Daoy (cell line): ENCODE measurements around the gene UBE2J1. TPM values are rescaled to one million over a fixed set of nuclear protein-coding genes. Genes with fewer than 3 reads are reported as not detected.
"Not testable (repeated sequence)": the region's sequence is repeated elsewhere in the genome, so short reads cannot be mapped to it uniquely, and the experiment has no call there.

Experiments used
- DNase-seq: peaks from one replicate; pipeline ENCODE4 v3.0.0-alpha.2; 2015; ENCODE audit warnings: low read depth
- total RNA-seq: library from RNA; depleted of rRNA; stranded (reverse); fragments of >200 nt; shearing (Covaris generic); gene quantifications from 2 replicates; pipeline ENCODE4 v1.2.3, GENCODE V29; 2014

UBE2J1 gene
- total RNA-seq, 1 experiment from 2014 or later = 19.5 TPM

DNA sequence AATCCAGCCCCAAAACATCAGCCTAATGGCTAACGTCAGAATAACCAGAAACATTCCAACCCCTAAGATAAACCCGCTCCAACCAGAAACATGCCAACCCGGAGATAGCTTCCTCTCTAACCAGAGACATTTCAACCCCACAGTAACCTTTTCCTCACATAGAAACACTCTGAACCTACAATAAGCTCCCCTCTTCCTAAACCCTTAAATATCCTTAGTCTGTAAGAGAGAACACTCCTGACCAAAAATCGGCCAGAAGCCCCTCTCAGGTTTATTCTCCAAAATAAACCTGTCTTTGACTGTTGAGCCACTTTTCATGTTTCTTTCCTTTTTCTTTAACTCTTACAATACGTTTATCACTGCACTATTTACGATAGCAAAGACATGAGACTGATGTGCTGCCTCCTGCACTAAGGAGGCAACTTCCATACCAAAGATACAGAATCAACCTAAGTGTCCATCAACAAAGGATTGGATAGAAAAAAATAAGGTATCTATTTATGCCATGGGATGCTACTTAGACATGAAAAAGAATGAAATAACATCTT is 32.4 kb downstream of the UBE2J1 start:
- DNase-seq = no peak

DNA sequence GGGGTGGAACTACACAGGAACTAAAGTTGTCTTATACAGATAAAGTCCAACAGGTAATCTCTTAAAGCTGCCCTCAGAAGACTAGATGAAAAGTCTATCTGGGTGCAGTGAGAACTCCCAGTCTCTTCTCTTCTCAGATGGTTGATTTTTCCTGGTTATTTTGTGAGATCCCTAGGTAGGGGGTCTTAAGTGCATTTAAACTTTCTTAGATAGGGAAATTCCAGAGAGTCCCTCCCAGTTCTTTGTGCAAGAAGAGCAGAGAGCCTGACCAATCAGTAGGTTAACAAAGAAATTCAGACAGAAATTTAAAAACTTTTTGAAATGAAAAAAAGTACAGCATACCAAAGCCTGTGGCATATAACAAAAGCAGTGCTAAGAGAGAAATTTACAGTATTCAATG is 35.5 kb downstream of the UBE2J1 start:
- DNase-seq = no peak

DNA sequence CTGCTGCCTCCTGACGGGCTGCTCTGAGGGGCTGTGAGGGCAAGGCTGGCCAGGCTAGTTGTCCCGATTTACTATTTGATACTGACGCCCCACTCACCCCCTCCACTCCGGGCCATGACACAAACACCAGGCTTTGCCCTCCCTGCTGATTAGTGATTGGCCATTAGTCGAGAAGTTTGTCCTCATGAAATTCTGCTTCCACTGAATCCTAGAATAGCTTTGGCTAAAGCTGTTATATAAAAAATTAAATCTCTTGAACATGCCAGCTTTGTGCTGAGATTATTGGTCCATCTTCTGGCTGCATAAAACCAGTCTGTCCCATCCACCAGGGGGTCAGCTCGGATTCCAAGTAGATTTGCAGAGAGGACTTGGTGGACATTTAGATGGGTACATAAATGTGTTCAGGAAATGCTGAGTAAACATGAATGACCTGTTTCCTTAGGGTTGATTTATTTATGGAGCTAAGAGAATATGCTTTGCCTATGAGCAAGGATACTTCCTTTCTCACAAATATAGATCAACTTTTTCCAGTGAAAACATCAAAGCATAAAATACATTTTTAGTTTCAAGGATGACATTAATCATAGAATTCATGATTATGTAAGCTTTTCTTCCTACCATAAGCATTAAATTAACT is 37.2 kb downstream of the UBE2J1 start, which contains the start of gene GABRR2:
TSS of gene GABRR2 (minus strand) at position 51 of the 637 bp plus-strand sequence. CDS start 134 bp downstream, outside the sequence.
- DNase-seq = no peak

DNA sequence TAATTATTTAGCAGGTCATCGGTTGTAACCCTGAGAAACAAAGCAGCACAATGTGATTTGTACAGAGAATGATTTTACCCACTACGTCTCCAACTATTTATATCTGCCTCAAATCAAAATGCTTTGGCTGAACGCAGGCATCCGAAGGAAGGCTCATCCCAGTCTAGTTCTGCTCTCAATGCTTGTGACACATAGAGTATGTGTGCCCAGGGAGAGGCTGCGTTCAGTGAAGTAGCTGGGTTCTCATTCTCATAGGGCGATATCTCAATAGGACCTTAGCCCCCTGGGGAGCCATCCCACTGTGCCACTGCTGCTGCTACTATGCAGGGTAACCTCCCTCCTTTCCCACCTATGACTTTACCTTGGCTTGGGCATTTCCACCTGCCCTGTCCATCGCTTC is 37.8 kb downstream of the UBE2J1 start:
- no peak for DNase-seq

DNA sequence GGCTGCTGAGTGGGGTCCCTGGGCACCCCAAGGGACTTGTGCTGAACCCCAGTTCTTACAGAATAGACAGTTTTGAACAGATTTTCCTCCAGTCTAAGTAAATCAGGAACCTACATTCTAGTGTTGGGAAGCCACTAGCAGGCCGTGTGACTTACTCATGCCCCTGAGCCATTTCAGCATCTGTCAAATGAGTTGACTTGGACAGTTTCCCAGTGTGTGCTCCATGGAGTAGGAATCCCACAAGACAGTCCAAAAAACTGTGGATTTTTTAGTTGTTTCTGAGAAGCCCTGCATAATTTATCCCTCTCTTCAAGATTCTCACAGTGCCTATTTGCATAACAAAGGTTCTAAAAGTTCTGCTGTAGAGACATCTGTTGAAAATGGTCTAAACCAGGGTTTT is 39.5 kb downstream of the UBE2J1 start:
- peak; percentile 71 for DNase-seq

DNA sequence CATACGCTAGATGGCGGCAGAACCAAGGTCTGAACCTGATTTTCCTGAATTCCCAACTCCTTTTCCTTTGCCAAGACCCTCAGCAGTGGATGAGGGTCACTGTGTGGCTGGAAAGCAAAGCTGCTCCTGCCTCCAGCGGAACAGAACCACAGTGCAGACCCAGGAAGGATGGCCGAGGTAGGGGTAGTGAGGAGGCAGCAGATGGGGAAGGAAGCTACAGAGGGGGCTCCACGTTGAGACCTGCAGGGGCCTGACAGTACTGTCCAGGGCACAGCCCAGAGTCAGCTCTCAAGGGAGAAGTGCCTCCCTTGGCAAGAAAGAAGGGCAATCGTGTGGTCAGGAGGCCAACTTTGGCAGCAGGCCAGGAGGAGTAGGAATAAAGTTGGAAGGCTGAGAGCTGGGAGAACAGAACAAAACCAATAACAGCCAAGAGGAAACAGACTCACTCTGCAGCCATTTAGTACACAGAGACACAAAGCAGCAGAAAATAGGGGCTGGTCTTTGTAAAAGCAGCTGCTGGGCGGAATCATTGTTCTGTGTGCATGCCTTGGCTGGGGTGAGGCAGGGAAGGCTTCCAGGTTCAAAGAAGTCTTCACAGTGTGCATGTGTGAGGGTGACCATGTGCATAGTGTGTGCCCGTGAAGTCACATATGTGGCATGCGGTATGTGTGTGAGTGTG is 40.5 kb downstream of the UBE2J1 start:
- DNase-seq = peak; percentile 59

DNA sequence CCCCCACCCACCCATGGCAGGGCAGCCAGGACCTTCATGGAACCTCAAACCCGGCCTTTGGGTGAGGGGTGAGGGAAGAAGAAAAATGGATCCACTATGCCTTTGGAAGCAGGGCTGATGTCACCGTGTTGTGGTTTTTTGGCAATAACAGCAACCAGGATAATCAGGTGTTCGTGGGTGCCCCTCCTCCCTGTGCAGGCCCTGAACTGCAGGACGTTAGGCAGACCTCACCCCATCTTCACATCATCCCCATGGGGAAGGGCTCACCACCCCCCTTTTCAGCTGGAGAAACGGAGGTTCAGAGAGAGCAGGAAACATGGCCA is 41.0 kb downstream of the UBE2J1 start:
- DNase-seq = no peak

DNA sequence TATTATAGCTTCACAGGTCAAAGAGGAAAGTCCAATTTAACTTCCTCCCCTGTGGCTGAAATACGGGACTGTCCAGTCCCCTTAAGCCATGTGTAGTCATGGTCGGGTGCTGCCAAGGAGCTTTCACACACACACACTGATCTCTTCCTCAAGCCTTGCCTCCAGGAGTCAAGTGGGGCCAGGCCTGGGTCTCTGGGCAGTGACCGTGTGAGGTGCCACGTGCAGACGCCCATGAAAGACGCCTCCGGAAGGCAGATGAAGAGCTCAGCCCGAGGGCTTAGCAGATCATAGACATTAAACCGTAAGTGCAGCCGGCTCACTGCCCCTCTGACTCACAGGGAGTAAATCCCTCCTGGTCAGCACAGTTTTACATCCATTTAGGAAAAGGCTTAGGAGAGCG is 41.6 kb downstream of the UBE2J1 start:
- DNase-seq = peak; percentile 63

DNA sequence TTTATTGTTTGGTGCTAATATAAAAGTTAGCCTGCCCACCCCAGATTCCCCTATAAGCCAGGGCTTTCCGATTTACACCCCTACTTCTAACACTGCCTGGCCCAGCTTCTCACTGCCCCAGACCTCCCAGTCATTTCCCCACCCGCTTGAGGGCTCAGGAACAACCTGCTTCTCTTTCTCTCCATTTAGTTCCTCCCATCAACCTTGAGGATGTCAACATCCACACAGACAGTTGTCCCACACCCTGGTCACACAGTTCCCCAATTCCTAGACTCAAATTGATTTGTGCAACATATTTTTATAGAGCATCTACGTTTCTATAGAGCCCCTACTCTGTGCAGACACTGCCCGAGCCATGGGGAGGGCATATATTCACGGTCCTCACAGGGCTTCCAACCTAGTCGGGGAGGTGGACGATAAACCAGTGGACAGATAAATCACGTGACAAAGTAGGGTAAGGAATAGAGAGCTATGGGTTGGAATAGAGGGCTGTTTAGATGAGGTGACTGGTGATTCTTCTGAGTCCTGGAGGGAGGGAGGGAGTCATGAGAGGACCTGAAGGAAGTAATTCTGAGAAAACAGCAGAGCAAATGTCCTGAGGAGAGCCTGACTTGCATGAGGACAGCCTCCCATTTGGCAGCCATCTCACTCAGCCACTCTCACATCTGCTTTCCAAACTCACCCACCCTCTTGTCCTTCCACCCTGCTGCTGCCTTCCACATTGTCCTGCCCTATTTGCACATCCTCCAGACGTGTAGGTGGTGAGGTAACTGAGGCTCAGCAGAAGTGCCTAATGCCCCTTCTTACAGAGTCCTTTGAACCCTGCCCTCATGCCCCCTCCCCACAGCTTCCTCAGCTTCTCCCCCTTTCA is 43.8 kb downstream of the UBE2J1 start:
- no peak for DNase-seq

DNA sequence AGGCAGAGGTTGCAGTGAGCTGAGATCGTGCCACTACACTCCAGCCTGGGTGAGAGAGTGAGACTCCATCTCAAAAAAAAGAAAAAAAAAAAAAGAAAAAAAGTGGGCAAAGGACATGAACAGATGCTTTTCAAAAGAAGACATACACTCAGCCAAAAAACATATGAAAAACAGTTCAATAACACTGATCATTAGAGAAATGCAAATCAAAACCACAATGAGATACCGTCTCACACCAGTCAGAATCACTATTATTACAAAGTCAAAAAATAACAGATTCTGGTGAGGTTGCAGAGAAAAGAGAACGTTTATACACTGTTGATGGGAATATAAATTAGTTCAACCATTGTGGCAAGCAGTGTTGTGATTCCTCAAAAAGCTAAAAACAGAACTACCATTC is 48.0 kb downstream of the UBE2J1 start:
- DNase-seq = not testable (repeated sequence)

DNA sequence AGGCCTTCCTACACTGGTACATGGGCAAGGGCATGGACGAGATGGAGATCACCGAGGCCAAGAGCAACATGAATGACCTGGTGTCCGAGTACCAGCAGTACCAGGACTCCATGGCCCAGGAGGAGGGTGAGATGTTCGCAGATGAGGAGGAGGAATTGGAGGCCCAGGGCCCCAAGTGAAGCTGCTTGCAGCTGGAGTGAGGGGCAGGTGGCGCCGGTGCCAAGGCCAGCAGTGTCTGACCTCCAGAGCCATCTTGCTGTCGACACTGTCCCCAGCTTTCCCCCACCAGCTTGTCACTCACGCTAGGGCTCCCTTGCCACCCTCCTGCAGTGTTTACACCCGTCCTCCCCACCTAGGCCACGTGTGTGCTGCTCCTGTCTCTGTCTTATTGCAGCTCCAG is 49.6 kb downstream of the UBE2J1 start:
- DNase-seq = no peak

DNA sequence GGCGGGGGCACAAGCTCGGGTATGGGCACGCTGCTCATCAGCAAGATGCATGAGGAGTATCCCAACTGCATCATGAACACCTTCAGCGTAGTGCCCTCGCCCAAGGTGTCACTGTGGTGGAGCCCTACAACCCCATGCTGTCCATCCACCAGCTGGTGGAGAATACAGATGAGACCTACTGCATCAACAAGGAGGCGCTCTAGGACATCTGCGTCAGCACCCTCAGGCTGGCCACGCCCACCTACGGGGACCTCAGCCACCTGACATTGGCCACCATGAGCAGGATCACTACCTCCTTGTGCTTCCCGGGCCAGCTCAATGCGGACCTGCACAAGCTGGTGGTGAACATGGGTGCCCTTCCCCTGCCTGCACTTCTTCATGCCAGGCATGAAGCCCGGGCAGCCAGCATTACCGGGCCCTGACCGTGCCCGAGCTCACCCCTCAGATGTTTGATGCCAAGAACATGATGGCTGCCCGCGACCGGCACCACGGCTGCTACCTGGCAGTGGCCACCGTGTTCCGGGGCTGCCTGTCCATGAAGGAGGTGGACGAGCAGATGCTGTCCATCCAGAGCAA is 50.2 kb downstream of the UBE2J1 start:
- DNase-seq = no peak

DNA sequence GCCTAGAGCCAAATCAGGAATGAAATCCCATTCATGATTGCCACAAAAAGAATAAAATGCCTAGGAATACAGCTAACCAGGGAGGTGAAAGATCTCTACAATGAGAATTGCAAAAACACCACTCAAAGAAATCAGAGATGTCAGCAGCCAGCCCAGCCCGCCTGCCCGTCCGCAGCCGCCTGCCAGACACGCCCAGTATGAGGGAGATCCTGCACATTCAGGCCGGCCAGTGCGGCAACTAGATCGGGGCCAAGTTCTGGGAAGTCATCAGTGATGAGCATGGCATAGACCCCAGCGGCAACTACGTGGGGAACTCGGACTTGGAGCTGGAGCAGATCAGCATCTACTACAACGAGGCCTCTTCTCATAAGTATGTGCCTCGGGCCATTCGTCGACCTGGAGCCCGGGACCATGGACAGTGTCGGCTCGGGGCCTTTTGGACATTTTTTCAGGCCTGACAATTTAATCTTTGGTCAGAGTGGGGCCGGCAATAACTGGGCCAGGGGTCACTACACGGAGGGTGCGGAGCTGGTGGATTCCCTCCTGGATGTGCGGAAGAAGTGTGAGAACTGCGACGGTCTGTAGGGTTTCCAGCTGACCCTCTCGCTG is 50.8 kb downstream of the UBE2J1 start:
- DNase-seq = no peak

DNA sequence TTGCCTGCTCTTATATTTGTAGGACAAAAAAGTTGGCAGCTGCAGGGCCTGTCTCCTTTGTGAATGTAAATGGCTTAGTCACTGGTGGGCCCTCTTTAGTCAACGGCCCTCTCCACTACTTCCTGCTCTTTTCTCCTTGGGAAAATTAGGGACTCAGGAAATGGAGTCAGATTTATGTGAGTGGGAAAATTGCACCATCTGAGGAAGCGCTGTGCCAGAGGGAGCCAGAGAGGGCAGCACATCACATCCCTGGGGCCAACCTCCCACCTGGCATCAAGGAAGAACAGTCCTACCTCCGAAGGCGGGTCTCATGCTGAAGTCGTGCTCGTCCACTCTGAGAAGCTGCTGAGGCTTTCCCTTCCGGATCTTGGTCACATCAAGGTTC is 53.1 kb downstream of the UBE2J1 start:
- peak; percentile 46 for DNase-seq

DNA sequence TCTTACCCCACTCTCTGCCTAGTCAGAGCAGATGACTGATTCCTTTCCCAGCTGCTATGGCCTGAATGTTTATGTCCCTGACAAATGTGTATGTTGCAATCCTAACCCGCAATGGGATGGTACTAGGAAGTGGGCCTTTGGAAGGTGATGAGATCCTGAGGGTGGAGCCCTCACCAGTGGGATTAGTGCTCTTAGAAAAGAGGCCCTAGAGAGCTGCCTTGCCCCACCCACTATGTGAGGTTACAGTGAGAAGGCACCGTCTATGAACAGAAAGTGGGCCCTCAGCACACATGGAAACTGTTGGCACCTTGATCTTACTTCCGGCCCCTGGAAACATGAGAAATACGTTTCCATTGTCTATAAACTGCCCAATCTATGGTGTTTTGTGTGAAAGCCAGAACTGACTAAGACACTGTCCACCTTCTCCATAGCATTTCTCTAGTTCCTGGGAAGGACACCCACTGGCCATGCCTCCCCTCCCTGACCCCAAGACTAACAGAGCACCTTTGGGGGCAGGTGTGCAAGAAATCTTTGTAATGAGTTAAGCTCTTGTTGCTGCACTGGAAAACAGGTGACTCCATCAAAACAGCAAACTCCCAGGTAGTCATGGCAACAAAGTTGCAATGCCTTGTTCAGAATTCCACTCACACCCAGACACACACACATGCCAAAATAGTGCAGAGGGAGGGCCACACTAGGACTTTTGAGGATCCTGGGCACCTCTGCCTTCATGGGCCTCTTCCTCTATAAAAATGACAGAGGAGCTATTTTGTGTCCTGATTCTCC is 53.6 kb downstream of the UBE2J1 start:
- peak; percentile 65 for DNase-seq

DNA sequence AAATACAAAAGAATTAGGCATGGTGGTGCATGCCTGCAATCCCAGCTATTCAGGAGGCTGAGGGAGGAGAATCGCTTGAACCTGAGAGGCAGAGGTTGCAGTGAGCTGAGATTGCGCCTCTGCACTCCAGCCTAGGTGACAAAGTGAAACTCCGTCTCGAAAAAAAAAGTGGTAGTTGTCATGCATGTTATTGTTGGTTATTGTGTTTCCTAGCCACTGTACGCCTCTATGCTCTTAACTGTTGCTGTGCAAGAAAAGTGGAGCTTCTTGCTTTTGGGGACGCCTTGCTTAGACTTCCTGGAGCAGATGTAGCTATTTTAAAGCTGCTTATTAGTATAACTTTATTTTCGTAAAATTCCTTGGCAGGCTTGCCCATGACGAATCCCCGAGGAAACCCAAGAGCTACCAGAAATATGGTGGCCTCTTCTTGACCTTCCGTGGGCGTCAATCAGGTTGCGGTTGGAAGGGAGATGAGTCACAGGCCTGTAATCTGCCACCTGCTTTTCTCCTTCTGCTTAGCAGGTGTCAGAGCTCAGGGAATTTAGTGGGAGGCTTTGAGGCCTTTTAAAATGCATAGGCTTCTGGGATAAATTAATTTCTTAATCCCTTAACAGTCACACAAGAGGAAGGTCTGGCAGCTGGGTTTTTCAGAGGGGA is 54.7 kb downstream of the UBE2J1 start:
- peak; percentile 93 for DNase-seq

DNA sequence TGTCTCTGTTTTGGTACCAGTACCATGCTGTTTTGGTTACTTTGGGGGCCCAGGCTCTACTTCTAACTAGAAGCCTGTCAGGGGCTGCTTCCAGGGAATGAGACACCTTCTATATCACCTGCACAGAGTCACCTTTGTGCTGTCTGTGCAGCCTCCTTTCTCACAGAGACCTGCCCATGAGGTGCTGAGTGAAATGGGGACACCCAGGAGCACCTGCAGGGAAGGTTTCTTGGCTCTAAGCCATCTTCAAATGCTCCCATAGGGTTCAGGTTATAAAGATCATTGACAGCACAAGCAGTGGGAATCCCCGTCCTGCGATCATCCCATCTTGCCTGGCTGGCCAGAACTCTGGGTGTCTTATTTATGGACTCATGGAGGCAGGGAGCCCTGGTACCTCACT is 56.5 kb downstream of the UBE2J1 start:
- no peak for DNase-seq

DNA sequence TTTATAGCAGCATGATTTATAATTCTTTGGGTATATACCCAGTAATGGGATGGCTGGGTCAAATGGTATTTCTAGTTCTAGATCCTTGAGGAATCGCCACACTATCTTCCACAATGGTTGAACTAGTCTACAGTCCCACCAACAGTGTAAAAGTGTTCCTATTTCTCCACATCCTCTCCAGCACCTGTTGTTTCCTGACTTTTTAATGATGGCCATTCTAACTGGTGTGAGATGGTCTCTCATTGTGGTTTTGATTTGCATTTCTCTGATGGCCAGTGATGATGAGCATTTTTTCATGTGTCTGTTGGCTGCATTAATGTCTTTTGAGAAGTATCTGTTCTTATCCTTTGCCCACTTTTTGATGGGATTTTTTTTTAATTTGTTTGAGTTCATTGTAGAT is 57.4 kb downstream of the UBE2J1 start:
- DNase-seq = not testable (repeated sequence)

DNA sequence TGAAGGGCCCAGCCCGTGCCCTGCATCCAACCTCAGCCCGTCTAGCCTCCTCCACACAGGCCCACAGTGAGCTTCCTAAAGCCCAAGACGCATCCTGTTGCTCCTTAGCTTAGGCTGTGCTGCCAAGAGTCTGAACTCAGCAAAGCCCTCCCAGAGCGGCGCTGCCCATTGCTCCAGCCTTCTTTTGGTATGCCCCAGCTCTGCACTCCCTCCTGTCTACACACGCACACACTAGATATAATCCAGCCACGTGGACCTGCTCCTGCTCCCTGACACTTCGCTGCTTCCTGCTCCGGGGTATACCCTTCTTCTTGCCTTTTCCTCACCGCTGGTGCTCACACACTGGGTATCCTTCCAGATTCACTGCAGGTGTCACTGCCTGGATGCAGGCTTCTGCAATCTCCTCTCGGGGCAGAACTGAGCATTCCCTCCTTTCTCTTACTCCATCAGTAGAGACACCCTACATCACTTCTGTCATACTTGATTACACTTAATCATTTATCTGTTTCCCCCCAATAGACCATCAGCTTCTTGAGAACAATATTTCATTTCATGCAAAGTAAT is 61.2 kb downstream of the UBE2J1 start:
- no peak for DNase-seq
